ENCODE measurements around the gene MLXIPL.

DNA sequence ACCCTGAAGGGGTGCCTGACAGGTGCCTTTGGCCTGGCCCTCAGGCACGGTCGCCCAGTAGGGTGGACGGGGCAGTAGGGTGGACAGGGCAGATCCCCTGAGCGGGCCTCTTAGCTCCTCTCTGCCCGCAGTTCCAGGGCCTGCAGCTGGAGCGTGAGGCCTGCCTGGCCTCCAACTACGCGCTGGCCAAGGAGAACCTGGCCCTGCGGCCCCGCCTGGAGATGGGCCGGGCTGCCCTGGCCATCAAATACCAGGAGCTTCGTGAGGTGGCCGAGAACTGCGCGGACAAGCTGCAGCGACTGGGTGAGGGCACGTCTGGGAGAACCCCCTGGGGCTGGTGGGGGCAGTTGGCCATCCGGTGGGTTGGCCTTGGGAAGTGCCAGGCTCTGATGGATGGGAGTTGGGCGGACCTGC is 45.0 kb upstream of the MLXIPL start:
- TF ChIP-seq, protein P1, sequence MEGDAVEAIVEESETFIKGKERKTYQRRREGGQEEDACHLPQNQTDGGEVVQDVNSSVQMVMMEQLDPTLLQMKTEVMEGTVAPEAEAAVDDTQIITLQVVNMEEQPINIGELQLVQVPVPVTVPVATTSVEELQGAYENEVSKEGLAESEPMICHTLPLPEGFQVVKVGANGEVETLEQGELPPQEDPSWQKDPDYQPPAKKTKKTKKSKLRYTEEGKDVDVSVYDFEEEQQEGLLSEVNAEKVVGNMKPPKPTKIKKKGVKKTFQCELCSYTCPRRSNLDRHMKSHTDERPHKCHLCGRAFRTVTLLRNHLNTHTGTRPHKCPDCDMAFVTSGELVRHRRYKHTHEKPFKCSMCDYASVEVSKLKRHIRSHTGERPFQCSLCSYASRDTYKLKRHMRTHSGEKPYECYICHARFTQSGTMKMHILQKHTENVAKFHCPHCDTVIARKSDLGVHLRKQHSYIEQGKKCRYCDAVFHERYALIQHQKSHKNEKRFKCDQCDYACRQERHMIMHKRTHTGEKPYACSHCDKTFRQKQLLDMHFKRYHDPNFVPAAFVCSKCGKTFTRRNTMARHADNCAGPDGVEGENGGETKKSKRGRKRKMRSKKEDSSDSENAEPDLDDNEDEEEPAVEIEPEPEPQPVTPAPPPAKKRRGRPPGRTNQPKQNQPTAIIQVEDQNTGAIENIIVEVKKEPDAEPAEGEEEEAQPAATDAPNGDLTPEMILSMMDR (IDR thresholded peaks at IDR 0.05) = no peak
- TF ChIP-seq, protein P2, sequence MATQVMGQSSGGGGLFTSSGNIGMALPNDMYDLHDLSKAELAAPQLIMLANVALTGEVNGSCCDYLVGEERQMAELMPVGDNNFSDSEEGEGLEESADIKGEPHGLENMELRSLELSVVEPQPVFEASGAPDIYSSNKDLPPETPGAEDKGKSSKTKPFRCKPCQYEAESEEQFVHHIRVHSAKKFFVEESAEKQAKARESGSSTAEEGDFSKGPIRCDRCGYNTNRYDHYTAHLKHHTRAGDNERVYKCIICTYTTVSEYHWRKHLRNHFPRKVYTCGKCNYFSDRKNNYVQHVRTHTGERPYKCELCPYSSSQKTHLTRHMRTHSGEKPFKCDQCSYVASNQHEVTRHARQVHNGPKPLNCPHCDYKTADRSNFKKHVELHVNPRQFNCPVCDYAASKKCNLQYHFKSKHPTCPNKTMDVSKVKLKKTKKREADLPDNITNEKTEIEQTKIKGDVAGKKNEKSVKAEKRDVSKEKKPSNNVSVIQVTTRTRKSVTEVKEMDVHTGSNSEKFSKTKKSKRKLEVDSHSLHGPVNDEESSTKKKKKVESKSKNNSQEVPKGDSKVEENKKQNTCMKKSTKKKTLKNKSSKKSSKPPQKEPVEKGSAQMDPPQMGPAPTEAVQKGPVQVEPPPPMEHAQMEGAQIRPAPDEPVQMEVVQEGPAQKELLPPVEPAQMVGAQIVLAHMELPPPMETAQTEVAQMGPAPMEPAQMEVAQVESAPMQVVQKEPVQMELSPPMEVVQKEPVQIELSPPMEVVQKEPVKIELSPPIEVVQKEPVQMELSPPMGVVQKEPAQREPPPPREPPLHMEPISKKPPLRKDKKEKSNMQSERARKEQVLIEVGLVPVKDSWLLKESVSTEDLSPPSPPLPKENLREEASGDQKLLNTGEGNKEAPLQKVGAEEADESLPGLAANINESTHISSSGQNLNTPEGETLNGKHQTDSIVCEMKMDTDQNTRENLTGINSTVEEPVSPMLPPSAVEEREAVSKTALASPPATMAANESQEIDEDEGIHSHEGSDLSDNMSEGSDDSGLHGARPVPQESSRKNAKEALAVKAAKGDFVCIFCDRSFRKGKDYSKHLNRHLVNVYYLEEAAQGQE (IDR thresholded peaks at IDR 0.05; ENCODE audit: insufficient read depth in 1 of 2, low read depth in 2 of 2, low read length in 1 of 2) = no peak

Measured in Panc1 (cell line).